IPS-20b (cell line): ENCODE results near the gene STARD8.
"Not testable (repeated sequence)": the region's sequence is repeated elsewhere in the genome, so short reads cannot be mapped to it uniquely, and the experiment has no call there.

Source experiments
- H3K27ac ChIP-seq: one replicate; pipeline ENCODE4 v1.5.1; 2013; ENCODE audit warnings: low read length
- H3K27me3 ChIP-seq: 2 replicates; pipeline ENCODE4 v1.6.1; 2013; ENCODE audit warnings: mild to moderate bottlenecking, low read length, inconsistent platforms; ENCODE audit not compliant: insufficient read depth
- H3K36me3 ChIP-seq: 2 replicates; pipeline ENCODE4 v1.6.1; 2013; ENCODE audit warnings: low read depth, mild to moderate bottlenecking, inconsistent platforms, low read length, moderate library complexity; ENCODE audit not compliant: insufficient read depth
- H3K4me1 ChIP-seq: 2 replicates; pipeline ENCODE4 v1.6.1; 2013; ENCODE audit warnings: mild to moderate bottlenecking, control low read depth, inconsistent platforms, low read length, moderate library complexity; ENCODE audit not compliant: insufficient read depth
- H3K4me3 ChIP-seq: 2 replicates; pipeline ENCODE4 v1.5.1; 2013; ENCODE audit warnings: mild to moderate bottlenecking, low read length, inconsistent platforms
- H3K9ac ChIP-seq: 2 replicates; pipeline ENCODE4 v1.6.1; 2013; ENCODE audit warnings: low read depth, mild to moderate bottlenecking, inconsistent platforms, low read length, moderate library complexity
- H3K9me3 ChIP-seq: 2 replicates; pipeline ENCODE4 v1.6.1; 2013; ENCODE audit warnings: mild to moderate bottlenecking, low read depth, low read length, inconsistent platforms; ENCODE audit not compliant: insufficient read depth

STARD8 gene

DNA sequence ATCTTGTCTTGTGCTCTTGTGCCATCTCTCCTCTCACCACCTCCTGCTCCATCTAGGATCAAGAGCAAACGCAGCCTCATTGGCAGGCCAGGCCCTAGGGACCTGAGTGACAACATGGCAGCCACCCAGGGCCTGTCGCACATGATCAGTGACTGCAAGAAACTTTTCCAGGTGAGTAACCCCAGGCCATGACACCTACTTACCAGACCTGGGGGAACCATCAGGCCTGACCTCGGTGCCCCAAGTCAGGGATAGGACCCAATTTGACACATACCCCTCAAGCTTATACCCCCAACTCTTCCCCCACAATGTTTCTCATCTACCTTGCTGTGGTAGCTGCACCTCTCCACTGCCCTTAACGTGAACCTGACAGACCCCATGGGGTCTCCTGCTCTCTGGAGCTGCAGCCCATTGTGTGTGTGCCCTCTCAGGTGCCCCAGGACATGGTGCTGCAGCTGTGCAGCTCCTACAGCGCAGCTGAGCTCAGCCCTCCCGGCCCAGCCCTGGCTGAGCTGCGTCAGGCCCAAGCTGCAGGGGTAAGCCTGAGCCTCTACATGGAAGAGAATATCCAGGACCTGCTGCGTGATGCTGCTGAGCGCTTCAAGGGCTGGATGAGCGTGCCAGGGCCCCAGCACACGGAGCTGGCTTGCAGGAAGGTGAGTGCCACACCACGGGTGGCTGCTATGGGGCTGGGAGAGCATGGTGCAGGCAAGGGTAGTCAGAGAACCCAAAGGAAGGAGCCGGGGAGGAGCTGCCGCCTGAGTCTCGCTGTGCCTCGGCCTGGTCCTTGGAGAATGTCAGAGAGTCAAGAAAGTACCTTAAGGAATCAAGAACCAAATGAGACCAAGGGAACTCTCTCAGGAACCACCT, 74.8 kb downstream of the STARD8 start:
- Histone ChIP-seq H3K9me3 (no peaks in the 10 kb centered on the region), H3K27me3 (no peaks in the 10 kb centered on the region), H3K4me3 (no peak overlapping the region), H3K4me1 (no peaks in the 10 kb centered on the region), H3K36me3 (no peaks in the 10 kb centered on the region), H3K27ac (no peak overlapping the region), H3K9ac (no peak overlapping the region)

DNA sequence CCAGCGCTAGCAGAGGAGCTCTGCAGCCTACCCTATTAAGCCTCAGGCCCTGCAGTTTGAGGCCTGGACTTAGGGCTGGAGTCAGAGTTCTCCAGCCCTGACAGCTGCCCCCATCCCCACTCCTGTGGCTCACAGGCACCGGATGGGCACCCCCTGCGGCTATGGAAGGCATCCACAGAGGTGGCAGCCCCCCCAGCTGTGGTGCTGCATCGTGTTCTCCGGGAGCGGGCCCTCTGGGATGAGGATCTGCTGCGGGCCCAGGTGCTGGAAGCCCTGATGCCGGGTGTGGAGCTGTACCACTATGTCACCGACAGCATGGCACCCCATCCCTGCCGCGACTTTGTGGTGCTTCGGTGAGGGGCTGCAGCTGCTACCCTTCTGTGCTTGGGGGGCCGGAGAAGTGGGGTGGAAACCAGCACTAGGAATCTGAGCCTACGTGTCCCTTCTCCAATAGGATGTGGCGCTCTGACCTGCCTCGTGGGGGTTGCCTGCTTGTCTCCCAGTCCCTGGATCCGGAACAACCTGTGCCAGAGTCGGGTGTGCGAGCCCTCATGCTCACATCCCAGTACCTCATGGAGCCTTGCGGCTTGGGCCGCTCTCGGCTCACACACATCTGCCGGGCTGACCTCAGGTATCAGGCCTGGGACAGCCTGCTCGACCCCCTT, 76.2 kb downstream of the STARD8 start:
- Histone ChIP-seq H3K9ac (no peak overlapping the region), H3K4me1 (no peaks in the 10 kb centered on the region), H3K9me3 (no peaks in the 10 kb centered on the region), H3K27me3 (no peaks in the 10 kb centered on the region), H3K36me3 (no peaks in the 10 kb centered on the region), H3K27ac (no peak overlapping the region), H3K4me3 (no peak overlapping the region)

DNA sequence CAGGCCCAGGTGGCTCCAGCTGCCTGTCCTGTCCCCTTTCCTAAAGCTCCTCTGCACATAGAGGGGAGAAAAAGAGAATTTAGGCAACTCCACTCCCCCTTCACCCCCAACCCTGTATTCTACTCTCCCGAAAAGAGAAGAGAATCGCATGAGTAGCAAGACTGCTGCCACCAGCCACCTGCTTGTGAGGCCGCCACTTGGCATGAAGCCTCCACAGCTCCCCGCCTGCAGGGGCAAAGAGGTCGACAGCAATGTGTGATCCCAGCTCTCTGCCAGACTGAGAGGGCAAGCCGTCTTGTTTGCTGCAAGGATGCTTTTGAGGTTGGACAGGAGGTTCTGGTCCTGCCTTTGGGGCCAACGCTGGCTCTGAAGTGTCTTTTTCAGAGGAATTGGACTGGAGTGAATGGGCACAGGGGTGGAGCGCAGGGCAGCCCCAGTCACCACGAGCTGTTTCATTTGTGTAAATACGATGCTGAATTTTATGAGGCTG, 77.1 kb downstream of the STARD8 start:
- no peaks in the 10 kb centered on the region for H3K36me3 ChIP-seq
- no peak overlapping the region for H3K27ac ChIP-seq
- no peaks in the 10 kb centered on the region for H3K4me1 ChIP-seq
- H3K27me3 ChIP-seq, result no peaks in the 10 kb centered on the region
- H3K9me3 ChIP-seq, result no peaks in the 10 kb centered on the region
- H3K4me3 ChIP-seq, result no peak overlapping the region
- H3K9ac ChIP-seq, result no peak overlapping the region

DNA sequence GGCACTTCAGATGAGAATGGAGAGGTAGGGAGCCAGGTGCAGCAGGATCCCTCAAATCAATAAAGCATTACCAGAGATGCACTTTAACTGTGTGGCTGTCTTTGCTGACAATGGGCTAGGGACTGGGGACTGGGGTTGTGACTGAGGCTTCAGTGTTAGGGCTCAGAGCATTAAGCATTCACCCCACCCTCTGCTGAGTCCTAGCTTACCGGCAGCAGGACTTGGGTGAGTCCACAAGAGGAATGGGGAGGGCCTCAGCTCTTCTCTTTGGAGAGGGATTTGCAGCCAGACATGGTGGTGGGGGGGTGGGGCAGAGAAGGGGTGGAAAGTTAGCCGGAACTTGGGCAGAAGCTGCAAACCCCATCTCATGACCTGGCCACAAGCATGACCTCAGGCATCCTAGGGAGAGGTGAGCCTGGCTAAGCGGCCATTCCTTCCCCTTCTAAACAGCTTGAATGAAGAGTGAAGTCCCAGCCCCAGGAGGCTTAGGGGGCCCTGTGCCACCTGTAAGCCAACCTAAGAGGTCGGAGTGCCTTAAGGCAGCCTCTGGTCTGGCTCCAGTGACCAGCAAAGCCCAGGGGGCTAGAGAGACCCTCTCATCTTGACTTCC, 78.4 kb downstream of the STARD8 start:
- Histone ChIP-seq H3K4me3 (no peak overlapping the region), H3K36me3 (no peaks in the 10 kb centered on the region), H3K9ac (no peak overlapping the region)

DNA sequence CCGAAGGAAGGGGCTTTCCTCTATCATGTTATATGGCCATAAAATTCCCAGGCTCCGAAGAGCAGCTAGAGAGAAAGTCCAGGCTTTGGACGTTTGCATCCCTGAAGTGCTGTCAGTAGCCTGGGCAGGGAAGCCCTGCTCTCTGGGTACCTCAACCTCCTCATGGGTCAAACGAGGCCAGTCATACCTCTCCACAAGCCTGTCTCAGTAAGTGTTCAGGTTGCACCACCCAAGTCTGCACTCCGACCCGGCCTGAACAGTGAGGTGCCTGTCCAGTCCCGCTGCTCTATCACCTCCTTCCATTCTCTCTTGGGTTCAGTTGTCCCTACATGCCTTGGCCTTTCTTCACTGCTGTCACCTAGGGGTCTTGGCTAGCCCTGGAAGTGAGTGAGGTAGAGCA, 78.9 kb downstream of the STARD8 start:
- H3K9ac ChIP-seq, result no peak overlapping the region
- H3K4me1 ChIP-seq, result no peaks in the 10 kb centered on the region
- no peaks in the 10 kb centered on the region for H3K9me3 ChIP-seq
- no peaks in the 10 kb centered on the region for H3K27me3 ChIP-seq
- no peak overlapping the region for H3K27ac ChIP-seq
- no peaks in the 10 kb centered on the region for H3K36me3 ChIP-seq
- no peak overlapping the region for H3K4me3 ChIP-seq

More for the DNA sequence above, 78.4 kb downstream of the STARD8 start:
- no peak overlapping the region for H3K27ac ChIP-seq
- H3K4me1 ChIP-seq, result no peaks in the 10 kb centered on the region
- no peaks in the 10 kb centered on the region for H3K27me3 ChIP-seq
- no peaks in the 10 kb centered on the region for H3K9me3 ChIP-seq

DNA sequence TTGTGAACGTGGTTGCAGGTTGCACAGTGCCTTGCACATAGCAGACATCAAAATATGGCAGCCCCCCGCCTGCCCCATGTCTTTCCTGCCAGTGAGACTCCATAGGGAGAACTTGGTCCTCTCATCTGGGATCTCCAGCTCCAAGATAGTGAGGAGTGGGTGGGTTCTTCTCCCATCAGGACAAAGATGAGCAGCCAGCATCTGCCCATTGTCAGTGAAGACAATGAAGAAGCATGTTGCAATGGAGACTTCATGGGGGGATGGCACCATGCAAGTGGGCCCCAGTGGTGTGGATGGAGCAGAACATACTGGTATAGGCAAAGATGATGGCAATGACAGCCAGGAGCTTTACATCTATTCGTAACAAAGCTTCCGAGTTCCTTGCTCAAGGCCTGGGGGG, 80.2 kb downstream of the STARD8 start:
- no peak overlapping the region for H3K9ac ChIP-seq
- H3K4me1 ChIP-seq, result no peaks in the 10 kb centered on the region
- no peaks in the 10 kb centered on the region for H3K27me3 ChIP-seq
- H3K4me3 ChIP-seq, result no peak overlapping the region
- no peaks in the 10 kb centered on the region for H3K9me3 ChIP-seq
- H3K27ac ChIP-seq, result no peak overlapping the region
- no peaks in the 10 kb centered on the region for H3K36me3 ChIP-seq

DNA sequence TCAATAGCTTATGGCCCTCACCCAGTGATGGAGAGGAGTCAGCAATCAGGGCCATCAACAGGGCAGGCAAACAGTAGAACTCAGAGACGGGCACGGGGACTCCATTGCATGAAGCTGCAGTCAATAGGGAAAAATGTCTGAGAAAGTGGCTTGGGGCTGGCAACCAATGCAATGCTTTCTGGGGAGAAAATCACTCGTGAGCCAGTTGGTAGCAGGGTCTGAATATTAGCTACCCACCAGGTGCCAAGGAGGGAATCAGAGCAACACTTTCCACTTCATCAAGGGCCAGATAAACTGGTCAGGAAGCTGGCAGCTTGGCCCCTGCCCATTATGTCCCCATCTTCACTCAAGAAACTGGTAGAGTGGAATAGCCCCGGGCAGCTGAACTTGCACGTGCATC, 80.7 kb downstream of the STARD8 start:
- Histone ChIP-seq H3K4me3 (no peak overlapping the region), H3K27me3 (no peaks in the 10 kb centered on the region), H3K9ac (no peak overlapping the region), H3K27ac (no peak overlapping the region), H3K9me3 (no peaks in the 10 kb centered on the region), H3K4me1 (no peaks in the 10 kb centered on the region), H3K36me3 (no peaks in the 10 kb centered on the region)

DNA sequence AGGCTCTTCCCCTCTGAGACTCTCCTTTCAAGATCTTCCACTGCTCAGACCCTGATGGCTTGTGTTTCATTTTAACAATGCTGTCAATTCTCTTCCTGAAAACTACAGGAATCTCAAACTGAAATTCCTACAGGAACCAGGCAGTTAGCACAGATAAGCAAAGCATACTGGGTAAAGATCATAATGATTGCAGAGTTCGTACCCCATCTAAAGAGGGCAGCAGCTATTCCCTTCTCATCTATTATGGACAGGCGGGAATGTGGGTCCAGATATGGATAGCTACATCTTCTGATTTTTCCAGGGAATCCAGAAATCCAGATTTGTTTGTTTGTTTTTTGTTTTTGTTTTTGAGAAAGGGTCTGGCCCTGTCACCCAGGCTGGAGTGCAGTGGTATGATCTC, 83.8 kb downstream of the STARD8 start:
- Histone ChIP-seq H3K27me3 (no peaks in the 10 kb centered on the region), H3K36me3 (no peaks in the 10 kb centered on the region), H3K27ac (no peak overlapping the region), H3K4me3 (no peak overlapping the region), H3K4me1 (no peaks in the 10 kb centered on the region), H3K9ac (no peak overlapping the region), H3K9me3 (no peaks in the 10 kb centered on the region)

DNA sequence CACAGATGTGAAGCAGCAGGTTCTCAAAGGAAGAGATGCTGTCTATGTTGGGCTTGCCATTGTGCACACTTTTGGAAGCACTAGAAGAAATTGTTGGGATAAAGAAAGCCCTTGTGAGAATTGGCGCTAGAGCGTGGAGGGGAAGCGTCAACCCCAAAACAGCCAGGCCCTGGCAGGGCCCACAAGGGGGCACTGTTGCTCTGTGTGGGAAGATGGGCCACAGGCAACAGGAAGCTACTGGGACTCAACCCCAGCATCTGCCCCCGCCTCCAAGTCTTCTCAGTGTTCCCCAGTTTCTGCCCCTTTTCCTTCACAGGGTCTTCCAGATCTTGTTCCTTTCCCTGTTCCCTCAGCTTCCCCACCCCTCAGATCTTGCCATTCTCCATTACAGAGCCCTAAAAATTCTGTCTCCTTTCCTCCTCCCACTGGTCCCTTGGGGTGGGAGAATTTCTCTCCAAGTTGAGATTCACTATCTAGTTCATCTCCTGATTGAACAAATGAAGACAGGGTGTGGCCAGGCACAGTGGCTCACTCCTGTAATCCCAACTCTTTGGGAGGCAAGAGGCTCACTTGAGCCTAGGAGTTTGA, 85.5 kb downstream of the STARD8 start:
- no peak overlapping the region for H3K9ac ChIP-seq
- H3K4me3 ChIP-seq, result no peak overlapping the region

DNA sequence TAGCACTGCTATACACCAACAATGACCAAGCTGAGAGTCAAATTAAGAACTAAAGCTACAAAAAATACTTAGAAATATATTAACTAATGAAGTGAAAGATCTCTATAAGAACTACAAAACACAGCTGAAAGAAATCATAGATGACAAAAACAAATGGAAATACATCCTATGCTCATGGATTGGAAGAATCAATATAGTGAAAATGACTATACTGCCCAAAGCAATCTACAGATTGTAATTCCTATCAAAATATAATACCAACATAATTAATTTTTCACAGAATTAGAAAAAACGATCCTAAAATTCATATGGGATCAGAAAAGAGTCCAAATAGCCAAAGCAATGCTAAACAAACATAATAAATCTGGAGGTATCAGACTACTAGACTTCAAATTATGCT, 87.8 kb downstream of the STARD8 start:
- no peak overlapping the region for H3K9ac ChIP-seq
- no peaks in the 10 kb centered on the region for H3K9me3 ChIP-seq
- no peak overlapping the region for H3K27ac ChIP-seq
- no peak overlapping the region for H3K4me3 ChIP-seq
- H3K36me3 ChIP-seq, result no peaks in the 10 kb centered on the region
- no peaks in the 10 kb centered on the region for H3K27me3 ChIP-seq
- no peaks in the 10 kb centered on the region for H3K4me1 ChIP-seq

More for the DNA sequence above, 85.5 kb downstream of the STARD8 start:
- Histone ChIP-seq H3K9me3 (no peaks in the 10 kb centered on the region), H3K36me3 (no peaks in the 10 kb centered on the region), H3K27ac (no peak overlapping the region), H3K27me3 (no peaks in the 10 kb centered on the region), H3K4me1 (no peaks in the 10 kb centered on the region)

DNA sequence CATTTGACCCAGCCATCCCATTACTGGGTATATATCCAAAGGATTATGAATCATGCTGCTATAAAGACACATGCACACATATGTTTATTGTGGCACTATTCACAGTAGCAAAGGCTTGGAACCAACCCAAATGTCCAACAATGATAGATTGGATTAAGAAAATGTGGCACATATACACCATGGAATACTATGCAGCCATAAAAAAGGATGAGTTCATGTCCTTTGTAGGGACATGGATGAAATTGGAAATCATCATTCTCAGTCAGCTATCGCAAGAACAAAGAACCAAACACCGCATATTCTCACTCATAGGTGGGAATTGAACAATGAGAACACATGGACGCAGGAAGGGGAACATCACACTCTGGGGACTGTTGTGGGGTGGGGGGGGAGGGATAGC, 94.4 kb downstream of the STARD8 start:
- not testable (repeated sequence) for H3K4me1 ChIP-seq, H3K27ac ChIP-seq, H3K36me3 ChIP-seq, H3K9me3 ChIP-seq, H3K27me3 ChIP-seq, H3K9ac ChIP-seq, H3K4me3 ChIP-seq
